ENCODE measurements around the gene MPPE1. TPM values are rescaled to one million over a fixed set of nuclear protein-coding genes. Genes with fewer than 3 reads are reported as not detected.
A peak's percentile ranks its signal among the peaks of the same experiment; 100 is the strongest.

The MPPE1 gene
- total RNA-seq, 2 donors from 2014 or later = 22.3 to 40.5 TPM

DNA sequence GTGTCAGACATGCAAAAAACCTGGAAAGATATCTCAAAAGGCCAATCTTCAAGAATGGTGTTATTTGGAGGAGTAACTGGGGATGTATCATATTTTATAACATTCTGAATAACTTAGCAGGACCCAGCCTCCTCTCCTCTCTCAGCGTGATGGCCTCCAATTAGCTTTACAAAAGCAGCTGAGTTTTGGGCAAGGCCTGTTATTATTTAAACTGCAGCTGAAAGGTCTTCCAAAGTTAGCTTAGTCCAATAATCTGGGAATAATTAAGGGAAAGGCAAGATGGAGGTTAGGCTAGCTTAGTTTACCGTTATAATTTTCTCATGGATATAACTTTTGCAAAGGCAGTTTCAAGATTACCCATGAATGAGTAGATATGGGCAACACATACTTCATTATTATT, 32.8 kb upstream of the MPPE1 start:
- TF ChIP-seq CTCF (IDR thresholded peaks at IDR 0.05) = no peak
- ATAC-seq (ENCODE audit: insufficient number of reproducible peaks, low FRiP score, low read depth) (no peak), DNase-seq (ENCODE audit: low spot score) (no peak)
- H3K27ac ChIP-seq = no peak overlapping the region
- H3K36me3 ChIP-seq = no peaks in the 10 kb centered on the region
- no peaks in the 10 kb centered on the region for H3K9me3 ChIP-seq
- H3K27me3 ChIP-seq (replicated peaks; ENCODE audit: insufficient read depth) = no peaks in the 10 kb centered on the region
- no peak overlapping the region for H3K4me3 ChIP-seq
- peaks cover under 1% of the 10 kb centered on the region in 2 donors for H3K4me1 ChIP-seq (ENCODE audit: control insufficient read depth in 1 of 2, low read depth in 2 of 2)

GRCh38 chr18:11937874-11938478, 29.9 kb upstream of the MPPE1 start:
- TF ChIP-seq CTCF (IDR thresholded peaks at IDR 0.05) = peak; percentile 78
- Histone ChIP-seq H3K9me3 (no peaks in the 10 kb centered on the region), H3K27ac (no peak overlapping the region), H3K4me3 (no peak overlapping the region), H3K4me1 (ENCODE audit: control insufficient read depth in 1 of 2, low read depth in 2 of 2) (no peaks in the 10 kb centered on the region), H3K27me3 (replicated peaks; ENCODE audit: insufficient read depth) (no peaks in the 10 kb centered on the region), H3K36me3 (no peaks in the 10 kb centered on the region)
- DNase-seq (ENCODE audit: low spot score) (peak; percentile 19), ATAC-seq (ENCODE audit: insufficient number of reproducible peaks, low FRiP score, low read depth) (no peak)

- ATAC-seq (ENCODE audit: insufficient number of reproducible peaks, low FRiP score, low read depth) = no peak
- no peak for TF ChIP-seq CTCF (IDR thresholded peaks at IDR 0.05)
- Histone ChIP-seq H3K27ac (no peak overlapping the region), H3K9me3 (no peaks in the 10 kb centered on the region), H3K36me3 (no peaks in the 10 kb centered on the region), H3K27me3 (replicated peaks; ENCODE audit: insufficient read depth) (no peaks in the 10 kb centered on the region), H3K4me1 (ENCODE audit: control insufficient read depth in 1 of 2, low read depth in 2 of 2) (no peaks in the 10 kb centered on the region), H3K4me3 (no peak overlapping the region)
- no peak for DNase-seq (ENCODE audit: low spot score)
These were observed 24.3 kb upstream of the MPPE1 start for GRCh38 chr18:11932393-11932792.

- no peaks in the 10 kb centered on the region for H3K4me1 ChIP-seq (ENCODE audit: control insufficient read depth in 1 of 2, low read depth in 2 of 2)
- H3K27ac ChIP-seq = no peak overlapping the region
- no peak for ATAC-seq (ENCODE audit: insufficient number of reproducible peaks, low FRiP score, low read depth)
- H3K27me3 ChIP-seq (replicated peaks; ENCODE audit: insufficient read depth) = no peaks in the 10 kb centered on the region
- no peak for TF ChIP-seq CTCF (IDR thresholded peaks at IDR 0.05)
- no peaks in the 10 kb centered on the region for H3K36me3 ChIP-seq
- DNase-seq (ENCODE audit: low spot score) = no peak
- no peaks in the 10 kb centered on the region for H3K9me3 ChIP-seq
- no peak overlapping the region for H3K4me3 ChIP-seq
These were observed 19.4 kb upstream of the MPPE1 start for GRCh38 chr18:11927497-11927896.

GRCh38 chr18:11925800-11926481, 17.8 kb upstream of the MPPE1 start:
- Histone ChIP-seq H3K36me3 (no peaks in the 10 kb centered on the region), H3K9me3 (no peaks in the 10 kb centered on the region), H3K27me3 (replicated peaks; ENCODE audit: insufficient read depth) (no peaks in the 10 kb centered on the region), H3K4me1 (ENCODE audit: control insufficient read depth in 1 of 2, low read depth in 2 of 2) (no peaks in the 10 kb centered on the region), H3K4me3 (no peak overlapping the region), H3K27ac (no peak overlapping the region)
- DNase-seq (ENCODE audit: low spot score) (no peak), ATAC-seq (ENCODE audit: insufficient number of reproducible peaks, low FRiP score, low read depth) (no peak)
- no peak for TF ChIP-seq CTCF (IDR thresholded peaks at IDR 0.05)
